Naive thymus-derived CD4-positive, alpha-beta T cell (primary cell): ENCODE measurements around the gene SSTR4. TPM values are rescaled to one million over a fixed set of nuclear protein-coding genes. Genes with fewer than 3 reads are reported as not detected.

Experiments
- ATAC-seq: fragments of 150-1000 bp; cut with Tn5 transposase; 2 replicates; pipeline ENCODE4 v1.10.0; 2021; ENCODE audit warnings: mild to moderate bottlenecking, moderate library complexity
- CTCF ChIA-PET: fragments of 350-600 bp; sonication (Branson Sonifier 250); formaldehyde crosslinking; loops from one replicate; lab custom pipeline; 2021; ENCODE audit warnings: antibody characterized with exemption; lab: Charles Lee
- POLR2A ChIA-PET: fragments of 350-600 bp; sonication (Branson Sonifier 250); formaldehyde crosslinking; loops from one replicate; lab custom pipeline; 2021; ENCODE audit warnings: antibody characterized with exemption, inconsistent platforms; lab: Charles Lee
- DNase-seq, 9 donors: peaks; one replicate each; pipeline versions ENCODE4 v3.0.0 to v3.0.0-alpha.2; 2020 to 2022; ENCODE audit warnings: mixed read lengths in 1 of 9
- H3K27ac ChIP-seq: one replicate; pipeline ENCODE4 v1.7.0; 2013; ENCODE audit warnings: mild to moderate bottlenecking, low read depth, low read length, moderate library complexity
- H3K27me3 ChIP-seq, 2 donors: one replicate each; pipeline ENCODE4 v1.7.0; 2013; ENCODE audit warnings: low read length in 2 of 2, mild to moderate bottlenecking in 2 of 2, moderate library complexity in 2 of 2; ENCODE audit not compliant: control insufficient read depth in 2 of 2, insufficient read depth in 2 of 2
- H3K36me3 ChIP-seq, 3 experiments: 1 replicate in 2 of 3; 2 replicates in 1 of 3; pipeline ENCODE4 v1.7.0; 2013; ENCODE audit warnings: low read length in 3 of 3, mild to moderate bottlenecking in 3 of 3, moderate library complexity in 1 of 3; ENCODE audit not compliant: insufficient read depth in 3 of 3, control insufficient read depth in 2 of 3
- H3K4me1 ChIP-seq, 2 donors: one replicate each; pipeline ENCODE4 v1.7.0; 2013; ENCODE audit warnings: low read length in 2 of 2, mild to moderate bottlenecking in 2 of 2, moderate library complexity in 1 of 2; ENCODE audit not compliant: control insufficient read depth in 2 of 2, insufficient read depth in 2 of 2
- H3K4me3 ChIP-seq: 2 replicates; pipeline ENCODE4 v1.7.0; 2013; ENCODE audit warnings: mild to moderate bottlenecking, low read length
- H3K9me3 ChIP-seq, 3 experiments: 1 replicate in 2 of 3; 2 replicates in 1 of 3; pipeline ENCODE4 v1.7.0; 2013; ENCODE audit warnings: low read length in 3 of 3; ENCODE audit not compliant: control insufficient read depth in 2 of 3
- H3K27ac Mint-ChIP-seq, 9 donors: one replicate each; pipeline ENCODE4 v1.8.0; 2020 to 2022; ENCODE audit warnings: mixed read lengths in 9 of 9, mild to moderate bottlenecking in 8 of 9, moderate library complexity in 5 of 9, inconsistent platforms in 2 of 9
- H3K27me3 Mint-ChIP-seq, 5 donors: one replicate each; pipeline ENCODE4 v1.8.0; 2021 to 2022; ENCODE audit warnings: mixed read lengths in 5 of 5, mild to moderate bottlenecking in 1 of 5
- H3K36me3 Mint-ChIP-seq, 5 donors: one replicate each; pipeline ENCODE4 v1.8.0; 2020 to 2022; ENCODE audit warnings: mixed read lengths in 5 of 5, mild to moderate bottlenecking in 3 of 5, inconsistent platforms in 1 of 5
- H3K4me1 Mint-ChIP-seq, 7 donors: one replicate each; pipeline ENCODE4 v1.8.0; 2020 to 2022; ENCODE audit warnings: mixed read lengths in 7 of 7, mild to moderate bottlenecking in 3 of 7, inconsistent platforms in 1 of 7
- H3K4me3 Mint-ChIP-seq, 10 donors: one replicate each; pipeline ENCODE4 v1.8.0; 2020 to 2022; ENCODE audit warnings: mild to moderate bottlenecking in 10 of 10, mixed read lengths in 10 of 10, moderate library complexity in 6 of 10, inconsistent platforms in 2 of 10
- H3K9me3 Mint-ChIP-seq, 11 donors: one replicate each; pipeline ENCODE4 v1.8.0; 2020 to 2022; ENCODE audit warnings: mixed read lengths in 11 of 11, mild to moderate bottlenecking in 4 of 11, inconsistent platforms in 1 of 11, moderate library complexity in 1 of 11
- intact Hi-C, 2 donors: fragments of 100-400 bp; cut with micrococcal nuclease; formaldehyde crosslinking; loops; one replicate each; pipeline ENCODE4 v1.15.1; 2023
- polyA plus RNA-seq, 2 donors: library from polyadenylated mRNA; unstranded; fragments of 300-500 nt; fragmentation: Illumina TruSeq; gene quantifications; one replicate each; pipeline ENCODE4 v1.2.3, GENCODE V29; 2021
- total RNA-seq, 6 experiments: library from RNA in 5 of 6; stranded (reverse) in 5 of 6; gene quantifications; 1 replicate in 5 of 6; 2 replicates in 1 of 6; pipeline ENCODE4 v1.2.3 and lab custom pipeline; 2021 to 2026

SSTR4 gene
- total and polyA plus RNA-seq, 7 experiments from 2014 or later = not detected

DNA sequence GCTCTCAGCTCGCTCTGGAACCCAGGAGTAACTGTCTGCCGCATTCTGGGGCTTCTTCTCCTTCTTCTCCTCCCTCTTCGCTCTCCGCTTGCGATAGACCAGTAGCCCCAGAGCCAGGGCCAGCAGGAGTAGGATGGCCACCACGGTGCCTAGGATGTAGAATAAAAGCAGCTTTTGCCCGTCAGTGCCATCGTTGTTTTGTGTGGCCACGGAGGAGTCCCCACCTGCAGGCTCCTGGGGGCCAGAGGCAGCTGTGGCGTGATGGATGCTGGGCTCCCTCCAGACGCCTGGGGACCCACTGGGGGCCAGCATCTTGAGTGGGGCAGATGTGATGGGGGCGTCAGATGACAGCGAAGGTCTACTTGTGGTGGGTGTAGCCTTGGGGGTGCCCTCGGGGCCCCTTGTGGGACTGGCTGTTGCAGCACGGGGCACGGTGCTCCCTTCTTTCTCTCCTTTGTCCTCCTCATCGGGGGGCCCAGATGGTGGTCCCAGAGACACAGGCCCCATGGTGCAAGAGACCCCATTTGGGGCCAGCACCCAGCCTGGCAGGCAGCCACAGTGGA is 49.3 kb downstream of the SSTR4 start:
- peaks cover 0 to 31% (median 6%) of the 10 kb centered on the region in 7 donors for H3K4me1 Mint-ChIP-seq
- H3K9me3 ChIP-seq = no peaks in the 10 kb centered on the region
- H3K27ac ChIP-seq = no peak overlapping the region
- no peaks in the 10 kb centered on the region for H3K36me3 ChIP-seq
- no peaks in the 10 kb centered on the region for H3K4me1 ChIP-seq
- ChIA-PET CTCF (no interaction called here), POLR2A (no interaction called here)
- H3K4me3 ChIP-seq = no peak overlapping the region
- H3K27me3 Mint-ChIP-seq = peaks cover 0 to 14% (median 0%) of the 10 kb centered on the region in 5 donors
- peak overlapping the region in 2 of 10 donors; percentile 9 to 29 for H3K4me3 Mint-ChIP-seq
- intact Hi-C loops = loop anchor here in 1 of 2 donors (10.0 kb wide), 1 partner anchor 70 kb away; no protein-coding TSS in a partner anchor
- peaks cover 0 to 1% (median 0%) of the 10 kb centered on the region in 11 donors for H3K9me3 Mint-ChIP-seq
- peak overlapping the region in 1 of 9 donors; percentile 14 for H3K27ac Mint-ChIP-seq
- H3K27me3 ChIP-seq = no peaks in the 10 kb centered on the region
- ATAC-seq = no peak
- DNase-seq = no peak
- H3K36me3 Mint-ChIP-seq = no peaks in the 10 kb centered on the region

- CTCF ChIA-PET = no interaction called here
- POLR2A ChIA-PET = no interaction called here
- no peak overlapping the region for H3K27ac Mint-ChIP-seq
- peaks cover 0 to 1% (median 0%) of the 10 kb centered on the region in 11 donors for H3K9me3 Mint-ChIP-seq
- ATAC-seq = no peak
- no peak overlapping the region for H3K4me3 ChIP-seq
- no peaks in the 10 kb centered on the region for H3K36me3 ChIP-seq
- H3K27me3 Mint-ChIP-seq = peaks cover 0 to 14% (median 0%) of the 10 kb centered on the region in 5 donors
- no peak for DNase-seq
- no peaks in the 10 kb centered on the region for H3K27me3 ChIP-seq
- no peak overlapping the region for H3K27ac ChIP-seq
- H3K4me1 Mint-ChIP-seq = peaks cover 0 to 31% (median 6%) of the 10 kb centered on the region in 7 donors
- H3K4me1 ChIP-seq = no peaks in the 10 kb centered on the region
- H3K4me3 Mint-ChIP-seq = no peak overlapping the region
- intact Hi-C loops = loop anchor here in 1 of 2 donors (10.0 kb wide), 1 partner anchor 70 kb away; no protein-coding TSS in a partner anchor
- no peaks in the 10 kb centered on the region for H3K9me3 ChIP-seq
- no peaks in the 10 kb centered on the region for H3K36me3 Mint-ChIP-seq
Observed at GRCh38 chr20:23084845-23085365, 49.8 kb downstream of the SSTR4 start.

DNA sequence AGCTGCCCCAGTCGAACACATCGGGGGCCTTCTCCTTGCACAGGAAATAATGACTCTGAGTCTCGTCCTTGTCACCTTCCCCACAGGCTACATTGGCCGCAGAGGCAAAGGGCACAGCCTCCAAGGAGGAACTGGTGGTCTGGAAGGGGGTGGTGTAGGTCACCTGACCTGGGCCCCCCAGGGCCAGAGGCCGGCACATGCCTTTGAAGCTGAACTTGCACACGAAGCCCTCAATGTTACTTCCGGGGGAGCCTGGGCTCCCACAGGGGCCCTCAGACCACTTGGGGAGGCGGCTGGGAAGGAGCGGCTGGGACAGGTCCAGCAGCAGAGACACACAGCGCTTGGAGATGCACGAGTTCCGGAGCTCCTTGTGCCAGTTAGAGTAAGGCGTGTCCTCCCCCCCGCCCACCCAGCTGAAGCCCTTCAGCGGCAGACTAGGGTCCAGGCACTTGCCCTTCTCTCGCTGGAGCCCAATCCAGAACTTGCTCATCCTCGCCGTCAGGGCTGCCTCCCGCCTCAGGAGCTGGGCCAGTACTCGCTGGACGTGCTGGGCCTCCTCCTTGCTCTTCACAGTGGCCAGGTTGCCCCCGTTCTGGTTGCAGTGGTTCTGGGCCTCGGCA is 50.4 kb downstream of the SSTR4 start:
- Mint-ChIP-seq H3K4me3 (peak overlapping the region in 2 of 10 donors; percentile 61 to 86), H3K27ac (peak overlapping the region in 1 of 9 donors; percentile 94), H3K36me3 (no peaks in the 10 kb centered on the region), H3K9me3 (peaks cover 0 to 1% (median 0%) of the 10 kb centered on the region in 11 donors), H3K27me3 (peaks cover 0 to 14% (median 0%) of the 10 kb centered on the region in 5 donors), H3K4me1 (peaks cover 0 to 31% (median 6%) of the 10 kb centered on the region in 7 donors)
- ChIA-PET CTCF (no interaction called here), POLR2A (no interaction called here)
- Histone ChIP-seq H3K36me3 (no peaks in the 10 kb centered on the region), H3K4me3 (no peak overlapping the region), H3K9me3 (no peaks in the 10 kb centered on the region), H3K27me3 (no peaks in the 10 kb centered on the region), H3K4me1 (no peaks in the 10 kb centered on the region), H3K27ac (no peak overlapping the region)
- ATAC-seq = no peak
- intact Hi-C loops = loop anchor here in 1 of 2 donors (10.0 kb wide), 1 partner anchor 69 kb away; no protein-coding TSS in a partner anchor
- no peak for DNase-seq

- ChIA-PET POLR2A (no interaction called here), CTCF (no interaction called here)
- peaks cover 0 to 14% (median 0%) of the 10 kb centered on the region in 5 donors for H3K27me3 Mint-ChIP-seq
- H3K4me1 Mint-ChIP-seq = peaks cover 0 to 31% (median 6%) of the 10 kb centered on the region in 7 donors
- peak in 1 of 9 donors; percentile 41 for DNase-seq
- intact Hi-C loops = loop anchor here in 1 of 2 donors (10.0 kb wide), 1 partner anchor 69 kb away; no protein-coding TSS in a partner anchor
- ATAC-seq = peak; percentile 73
- H3K27ac Mint-ChIP-seq = peak within 1 kb of the TSS in 4 of 9 donors; percentile 12 to 94 (median 53)
- H3K36me3 Mint-ChIP-seq = no peaks in the 10 kb centered on the region
- no peaks in the 10 kb centered on the region for H3K36me3 ChIP-seq
- H3K4me3 ChIP-seq = no peak within 1 kb of the TSS
- H3K4me3 Mint-ChIP-seq = peak within 1 kb of the TSS in 7 of 10 donors; percentile 16 to 86 (median 56)
- no peaks in the 10 kb centered on the region for H3K4me1 ChIP-seq
- no peaks in the 10 kb centered on the region for H3K27me3 ChIP-seq
- H3K9me3 ChIP-seq = no peaks in the 10 kb centered on the region
- peaks cover 0 to 1% (median 0%) of the 10 kb centered on the region in 11 donors for H3K9me3 Mint-ChIP-seq
- no peak within 1 kb of the TSS for H3K27ac ChIP-seq
Observed at GRCh38 chr20:23086056-23086566, 51.0 kb downstream of the SSTR4 start, which contains the start of gene CD93. Gene CD93, minus strand, starts transcription at chr20:23086324. Its CDS starts 132 bp downstream, at chr20:23086192.

DNA sequence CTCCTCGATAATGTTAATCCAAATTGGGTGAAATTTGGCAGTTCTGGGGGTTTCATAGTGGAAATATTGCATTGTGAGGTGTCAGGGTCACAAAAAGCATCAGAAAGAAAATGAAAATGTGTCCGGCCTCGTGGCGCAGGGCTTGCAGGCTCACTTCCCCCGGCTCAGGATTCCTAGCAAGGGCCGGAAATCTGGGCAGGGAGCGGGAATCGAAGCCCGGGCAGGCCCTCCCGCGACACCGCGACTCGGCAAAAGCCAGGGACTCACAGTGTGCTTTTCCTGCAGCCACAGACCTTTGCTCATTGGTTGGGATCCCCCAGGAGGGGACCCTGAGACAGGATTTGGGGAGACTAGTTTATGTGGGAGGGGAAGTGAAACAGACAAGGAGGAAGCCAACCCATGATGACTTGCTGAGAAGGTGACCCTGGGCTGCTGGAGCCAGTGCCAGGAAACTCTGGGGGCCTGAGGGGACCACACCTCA is 51.9 kb downstream of the SSTR4 start:
- Histone ChIP-seq H3K36me3 (no peaks in the 10 kb centered on the region), H3K27me3 (no peaks in the 10 kb centered on the region), H3K4me1 (no peaks in the 10 kb centered on the region), H3K9me3 (no peaks in the 10 kb centered on the region), H3K27ac (no peak overlapping the region), H3K4me3 (no peak overlapping the region)
- Mint-ChIP-seq H3K4me3 (no peak overlapping the region), H3K9me3 (peaks cover 0 to 1% (median 0%) of the 10 kb centered on the region in 11 donors), H3K4me1 (peaks cover 0 to 31% (median 6%) of the 10 kb centered on the region in 7 donors), H3K36me3 (no peaks in the 10 kb centered on the region), H3K27me3 (peaks cover 0 to 14% (median 0%) of the 10 kb centered on the region in 5 donors), H3K27ac (peak overlapping the region in 2 of 9 donors; percentile 12 to 94)
- CTCF ChIA-PET = no interaction called here
- DNase-seq (no peak), ATAC-seq (peak; percentile 40)
- POLR2A ChIA-PET = no interaction called here
- intact Hi-C loops = loop anchor here in 1 of 2 donors (10.0 kb wide), 1 partner anchor 68 kb away; no protein-coding TSS in a partner anchor

- peaks cover 0 to 27% (median 6%) of the 10 kb centered on the region in 7 donors for H3K4me1 Mint-ChIP-seq
- Histone ChIP-seq H3K4me3 (no peak overlapping the region), H3K27ac (no peak overlapping the region), H3K27me3 (no peaks in the 10 kb centered on the region), H3K4me1 (no peaks in the 10 kb centered on the region), H3K9me3 (no peaks in the 10 kb centered on the region), H3K36me3 (no peaks in the 10 kb centered on the region)
- H3K27ac Mint-ChIP-seq = no peak overlapping the region
- H3K9me3 Mint-ChIP-seq = peaks cover 0 to 1% (median 0%) of the 10 kb centered on the region in 11 donors
- CTCF ChIA-PET = no interaction called here
- intact Hi-C loops = loop anchor here in 1 of 2 donors (10.0 kb wide), 1 partner anchor 67 kb away; no protein-coding TSS in a partner anchor
- ATAC-seq = peak; percentile 48
- no peak overlapping the region for H3K4me3 Mint-ChIP-seq
- H3K36me3 Mint-ChIP-seq = no peaks in the 10 kb centered on the region
- POLR2A ChIA-PET = no interaction called here
- DNase-seq = no peak
- H3K27me3 Mint-ChIP-seq = peaks cover 0 to 14% (median 0%) of the 10 kb centered on the region in 5 donors
Observed at GRCh38 chr20:23087587-23088251, 52.6 kb downstream of the SSTR4 start.
